GM23338 (cell line): ENCODE results near the gene ZNF577. TPM values are rescaled to one million over a fixed set of nuclear protein-coding genes. Genes with fewer than 3 reads are reported as not detected.

ENCODE experiments used
- ATAC-seq: fragments of 200-7000 bp; cut with Tn5 transposase; 3 replicates; pipeline ENCODE4 v1.9.1; 2020
- DNase-seq: peaks from one replicate; pipeline ENCODE4 v3.0.0-alpha.2; 2015; ENCODE audit warnings: low spot score
- H2AFZ ChIP-seq: fragments of 200-600 bp; sonication (generic); 2 replicates; pipeline ENCODE4 v1.8.0; 2016; ENCODE audit warnings: antibody characterized with exemption, mild to moderate bottlenecking, moderate library complexity
- H3F3A ChIP-seq: fragments of 200-600 bp; sonication (generic); replicated peaks from 2 replicates; pipeline ENCODE4 v1.8.0; 2017; ENCODE audit warnings: antibody characterized with exemption, mixed run types, low read depth
- H3K27ac ChIP-seq: fragments of 200-600 bp; sonication (generic); 2 replicates; pipeline ENCODE4 v1.6.1; 2016; ENCODE audit warnings: low read depth
- H3K27me3 ChIP-seq: fragments of 200-600 bp; sonication (generic); 2 replicates; pipeline ENCODE4 v1.8.0; 2016; ENCODE audit warnings: mild to moderate bottlenecking, mixed run types, moderate library complexity; ENCODE audit not compliant: insufficient read depth
- H3K36me3 ChIP-seq: fragments of 200-600 bp; sonication (generic); 2 replicates; pipeline ENCODE4 v1.8.0; 2016; ENCODE audit warnings: mild to moderate bottlenecking; ENCODE audit not compliant: insufficient read depth
- H3K4me1 ChIP-seq: fragments of 200-600 bp; sonication (generic); 2 replicates; pipeline ENCODE4 v1.8.0; 2016; ENCODE audit warnings: mild to moderate bottlenecking, moderate library complexity; ENCODE audit not compliant: insufficient read depth
- H3K4me2 ChIP-seq: fragments of 200-600 bp; sonication (generic); 2 replicates; pipeline ENCODE4 v1.7.1; 2017; ENCODE audit warnings: mixed run types
- H3K4me3 ChIP-seq: fragments of 200-600 bp; sonication (generic); 2 replicates; pipeline ENCODE4 v1.6.1; 2016; ENCODE audit warnings: mixed run types
- H3K79me2 ChIP-seq: fragments of 200-600 bp; sonication (generic); replicated peaks from 2 replicates; pipeline ENCODE4 v1.8.0; 2017; ENCODE audit warnings: mild to moderate bottlenecking; ENCODE audit not compliant: insufficient read depth
- H3K9me2 ChIP-seq: fragments of 200-600 bp; sonication (generic); 2 replicates; pipeline ENCODE4 v1.8.0; 2017; ENCODE audit not compliant: insufficient read depth
- H4K20me1 ChIP-seq: fragments of 200-600 bp; sonication (generic); replicated peaks from 2 replicates; pipeline ENCODE4 v1.8.0; 2017; ENCODE audit warnings: mild to moderate bottlenecking; ENCODE audit not compliant: insufficient read depth
- H3K27ac Mint-ChIP-seq: 2 replicates; pipeline ENCODE4 v1.8.0; 2020; ENCODE audit warnings: inconsistent platforms, mild to moderate bottlenecking, moderate library complexity, mixed read lengths
- H3K27me3 Mint-ChIP-seq: 3 replicates; pipeline ENCODE4 v1.8.0; 2022; ENCODE audit warnings: low read depth, mild to moderate bottlenecking, moderate library complexity, mixed read lengths, inconsistent platforms; ENCODE audit not compliant: insufficient read depth, poor library complexity
- H3K36me3 Mint-ChIP-seq: 3 replicates; pipeline ENCODE4 v1.8.0; 2021; ENCODE audit warnings: low read depth, mild to moderate bottlenecking, inconsistent platforms, moderate library complexity, mixed read lengths
- H3K4me1 Mint-ChIP-seq: 3 replicates; pipeline ENCODE4 v1.8.0; 2020; ENCODE audit warnings: mild to moderate bottlenecking, inconsistent platforms, mixed read lengths
- H3K4me3 Mint-ChIP-seq: 3 replicates; pipeline ENCODE4 v1.8.0; 2021; ENCODE audit warnings: moderate library complexity, mild to moderate bottlenecking, inconsistent platforms, mixed read lengths
- H3K9me3 Mint-ChIP-seq: 3 replicates; pipeline ENCODE4 v1.8.0; 2020; ENCODE audit warnings: moderate library complexity, mild to moderate bottlenecking, inconsistent platforms, mixed read lengths
- CREB1 ChIP-seq: fragments of 250-450 bp; sonication (Bioruptor Pico); IDR thresholded peaks from 2 replicates; pipeline ENCODE4 v1.5.0; 2020; ENCODE audit warnings: low read depth, mild to moderate bottlenecking, moderate library complexity
- CTCF ChIP-seq, 2 experiments: fragments of 200-600 bp in 1 of 2; sonication (generic) in 1 of 2; conservative IDR thresholded peaks; 2 replicates each; pipeline versions ENCODE4 v1.5.1 to v1.6.1; 2016 to 2017; ENCODE audit warnings: antibody characterized with exemption in 2 of 2, low read depth in 2 of 2, mild to moderate bottlenecking in 2 of 2, moderate library complexity in 1 of 2
- ETS1 ChIP-seq: IDR thresholded peaks from 2 replicates; pipeline ENCODE4 v1.6.1; 2016; ENCODE audit warnings: antibody characterized with exemption
- EZH2 ChIP-seq: fragments of 200-600 bp; sonication (generic); IDR thresholded peaks from one replicate; pipeline ENCODE4 v1.8.0; 2017; ENCODE audit warnings: antibody characterized with exemption, mild to moderate bottlenecking, low read depth; ENCODE audit not compliant: unreplicated experiment
- NANOG ChIP-seq: IDR thresholded peaks from 2 replicates; pipeline ENCODE4 v1.6.1; 2016; ENCODE audit warnings: antibody characterized with exemption, borderline replicate concordance
- POLR2AphosphoS5 ChIP-seq: IDR thresholded peaks from 2 replicates; pipeline ENCODE4 v1.6.1; 2016; ENCODE audit warnings: antibody characterized with exemption, low read depth
- STAT1 ChIP-seq: IDR thresholded peaks from one replicate; pipeline ENCODE4 v1.6.1; 2016; ENCODE audit warnings: antibody characterized with exemption; ENCODE audit not compliant: unreplicated experiment
- ZNF331 ChIP-seq: fragments of 250-450 bp; sonication (Bioruptor Pico); IDR thresholded peaks from 2 replicates; pipeline ENCODE4 v1.5.0; 2020; ENCODE audit warnings: low read depth, mild to moderate bottlenecking, moderate library complexity
- ZNF462 ChIP-seq: fragments of 250-450 bp; sonication (Bioruptor Pico); IDR thresholded peaks from 2 replicates; pipeline ENCODE4 v1.5.0; 2020; ENCODE audit warnings: mild to moderate bottlenecking, moderate library complexity
- polyA plus RNA-seq: library from polyadenylated mRNA; unstranded; fragments of >200 nt; fragmentation: Nextera tagmentation; extraction: Ambion mirVana; gene quantifications from 2 replicates; pipeline ENCODE4 v1.2.1, GENCODE V29; 2016
- total RNA-seq: library from RNA; depleted of rRNA; stranded (reverse); fragments of >200 nt; shearing (Covaris generic); gene quantifications from 2 replicates; pipeline ENCODE4 v1.2.3, GENCODE V29; 2014

Gene ZNF577
- total and polyA plus RNA-seq, 2 experiments from 2014 or later, result 18.3 to 37.7 TPM

GRCh38 chr19:51822946-51823345 lies 64.8 kb downstream of the ZNF577 start (continued):
- no peak for TF ChIP-seq CTCF (conservative IDR thresholded peaks at IDR 0.05; ENCODE audit: low read depth in 2 of 2)
- TF ChIP-seq ZNF462, result no peak
- TF ChIP-seq STAT1, result no peak
- TF ChIP-seq CREB1 (CRISPR knock-in tag), result no peak
- TF ChIP-seq NANOG, result no peak
- no peak for TF ChIP-seq POLR2AphosphoS5
- TF ChIP-seq EZH2, result no peak

- H3K4me1 Mint-ChIP-seq, result no peaks in the 10 kb centered on the region
- H3K36me3 Mint-ChIP-seq, result peaks cover 30% of the 10 kb centered on the region; the same call in 2 of the 3 replicates
- Histone ChIP-seq H3F3A (no peaks in the 10 kb centered on the region), H3K27me3 (no peaks in the 10 kb centered on the region), H3K4me2 (no peak overlapping the region), H3K27ac (no peak overlapping the region), H4K20me1 (no peaks in the 10 kb centered on the region), H2AFZ (peak overlapping the region; percentile 52; the same call in 1 of the 2 replicates), H3K36me3 (no peaks in the 10 kb centered on the region; the same call in 1 of the 2 replicates), H3K4me1 (peaks cover 9% of the 10 kb centered on the region; the same call in 1 of the 2 replicates), H3K9me2 (peaks cover 30% of the 10 kb centered on the region), H3K4me3 (no peak overlapping the region), H3K79me2 (no peaks in the 10 kb centered on the region)
- peaks cover 3% of the 10 kb centered on the region for H3K27me3 Mint-ChIP-seq
- DNase-seq (no peak), ATAC-seq (no peak)
- peaks cover 80% of the 10 kb centered on the region for H3K9me3 Mint-ChIP-seq
- H3K27ac Mint-ChIP-seq, result no peak overlapping the region
- no peak overlapping the region for H3K4me3 Mint-ChIP-seq
- TF ChIP-seq ZNF331 (CRISPR knock-in tag) (no peak), EZH2 (no peak), POLR2AphosphoS5 (no peak), ETS1 (no peak), CREB1 (CRISPR knock-in tag) (no peak)
Observed at GRCh38 chr19:51822325-51822724, 65.4 kb downstream of the ZNF577 start.
